PC-9 (cell line): ENCODE data around the gene SLC37A4.

Experiments
- EZH2 ChIP-seq: fragments of 200-600 bp; sonication (generic); IDR thresholded peaks from 2 replicates; pipeline ENCODE4 v1.8.0; 2017; ENCODE audit warnings: antibody characterized with exemption, low read depth
- TF ChIP-seq, protein P1 (sequence below): fragments of 200-600 bp; sonication (generic); conservative IDR thresholded peaks from 2 replicates; pipeline ENCODE4 v1.6.1; 2017; ENCODE audit warnings: mixed run types, antibody characterized with exemption, mild to moderate bottlenecking, moderate library complexity

DNA sequence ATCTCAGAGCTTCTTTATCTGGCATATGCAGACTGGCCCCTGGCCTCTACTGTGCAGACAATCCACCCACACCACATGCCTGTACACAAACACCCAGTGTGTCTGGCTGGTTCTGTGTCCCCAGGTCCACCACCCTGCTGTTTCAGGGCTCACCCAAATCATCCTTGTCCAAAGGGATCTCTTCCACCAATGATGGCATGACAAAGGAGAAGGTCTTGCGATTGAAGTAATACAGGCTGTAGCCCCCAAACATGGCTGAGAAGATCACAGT lies 1.7 kb downstream of the SLC37A4 start:
- TF ChIP-seq, protein P1, sequence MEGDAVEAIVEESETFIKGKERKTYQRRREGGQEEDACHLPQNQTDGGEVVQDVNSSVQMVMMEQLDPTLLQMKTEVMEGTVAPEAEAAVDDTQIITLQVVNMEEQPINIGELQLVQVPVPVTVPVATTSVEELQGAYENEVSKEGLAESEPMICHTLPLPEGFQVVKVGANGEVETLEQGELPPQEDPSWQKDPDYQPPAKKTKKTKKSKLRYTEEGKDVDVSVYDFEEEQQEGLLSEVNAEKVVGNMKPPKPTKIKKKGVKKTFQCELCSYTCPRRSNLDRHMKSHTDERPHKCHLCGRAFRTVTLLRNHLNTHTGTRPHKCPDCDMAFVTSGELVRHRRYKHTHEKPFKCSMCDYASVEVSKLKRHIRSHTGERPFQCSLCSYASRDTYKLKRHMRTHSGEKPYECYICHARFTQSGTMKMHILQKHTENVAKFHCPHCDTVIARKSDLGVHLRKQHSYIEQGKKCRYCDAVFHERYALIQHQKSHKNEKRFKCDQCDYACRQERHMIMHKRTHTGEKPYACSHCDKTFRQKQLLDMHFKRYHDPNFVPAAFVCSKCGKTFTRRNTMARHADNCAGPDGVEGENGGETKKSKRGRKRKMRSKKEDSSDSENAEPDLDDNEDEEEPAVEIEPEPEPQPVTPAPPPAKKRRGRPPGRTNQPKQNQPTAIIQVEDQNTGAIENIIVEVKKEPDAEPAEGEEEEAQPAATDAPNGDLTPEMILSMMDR: no peak
- TF ChIP-seq EZH2: no peak
